Gastroesophageal sphincter (tissue), 3 donors: ENCODE measurements around the gene ELP4.

Experiments used
- POLR2A ChIP-seq, 2 donors: fragments of 450-650 bp; IDR thresholded peaks; one replicate each; pipeline ENCODE4 v1.6.1; 2017; ENCODE audit warnings: antibody characterized with exemption in 2 of 2, mild to moderate bottlenecking in 2 of 2, moderate library complexity in 1 of 2
- TF ChIP-seq, protein P1 (sequence below), 4 experiments: fragments of 200-600 bp in 2 of 4; fragments of 450-650 bp in 2 of 4; sonication (generic) in 1 of 4; IDR thresholded peaks; one replicate each; pipeline ENCODE4 v1.5.1; 2017 to 2019; ENCODE audit warnings: antibody characterized with exemption in 4 of 4, mild to moderate bottlenecking in 2 of 4, moderate library complexity in 2 of 4

DNA sequence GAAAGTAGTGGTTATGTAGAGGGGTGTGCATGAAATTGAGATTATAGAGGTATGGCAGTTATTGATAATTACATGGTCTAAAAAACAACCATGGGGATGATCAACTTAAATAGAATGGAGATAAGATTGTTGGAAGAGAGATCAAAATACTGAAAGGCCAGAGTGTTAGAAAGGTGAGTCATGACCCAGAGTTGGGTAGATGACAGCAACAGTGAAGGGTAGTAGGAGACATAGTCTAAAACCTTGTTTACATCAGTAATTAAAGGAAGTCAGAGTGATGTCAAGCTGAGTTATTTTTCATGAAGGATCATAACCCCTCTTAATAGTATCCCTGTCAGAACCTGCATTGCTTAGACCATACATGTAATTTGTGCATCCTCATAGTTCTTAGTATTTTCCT is 110.9 kb downstream of the ELP4 start:
- TF ChIP-seq, protein P1, sequence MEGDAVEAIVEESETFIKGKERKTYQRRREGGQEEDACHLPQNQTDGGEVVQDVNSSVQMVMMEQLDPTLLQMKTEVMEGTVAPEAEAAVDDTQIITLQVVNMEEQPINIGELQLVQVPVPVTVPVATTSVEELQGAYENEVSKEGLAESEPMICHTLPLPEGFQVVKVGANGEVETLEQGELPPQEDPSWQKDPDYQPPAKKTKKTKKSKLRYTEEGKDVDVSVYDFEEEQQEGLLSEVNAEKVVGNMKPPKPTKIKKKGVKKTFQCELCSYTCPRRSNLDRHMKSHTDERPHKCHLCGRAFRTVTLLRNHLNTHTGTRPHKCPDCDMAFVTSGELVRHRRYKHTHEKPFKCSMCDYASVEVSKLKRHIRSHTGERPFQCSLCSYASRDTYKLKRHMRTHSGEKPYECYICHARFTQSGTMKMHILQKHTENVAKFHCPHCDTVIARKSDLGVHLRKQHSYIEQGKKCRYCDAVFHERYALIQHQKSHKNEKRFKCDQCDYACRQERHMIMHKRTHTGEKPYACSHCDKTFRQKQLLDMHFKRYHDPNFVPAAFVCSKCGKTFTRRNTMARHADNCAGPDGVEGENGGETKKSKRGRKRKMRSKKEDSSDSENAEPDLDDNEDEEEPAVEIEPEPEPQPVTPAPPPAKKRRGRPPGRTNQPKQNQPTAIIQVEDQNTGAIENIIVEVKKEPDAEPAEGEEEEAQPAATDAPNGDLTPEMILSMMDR (IDR thresholded peaks at IDR 0.05), result no peak
- no peak for TF ChIP-seq POLR2A (IDR thresholded peaks at IDR 0.05)
